GM18951 (cell line): ENCODE measurements around the gene KRTAP10-11.
"Not testable (repeated sequence)": the region's sequence is repeated elsewhere in the genome, so short reads cannot be mapped to it uniquely, and the experiment has no call there.

ENCODE experiments used
- POLR2A ChIP-seq: IDR thresholded peaks from 4 replicates; pipeline ENCODE4 v1.6.1; 2011; ENCODE audit warnings: mild to moderate bottlenecking; ENCODE audit not compliant: insufficient read length, insufficient read depth; ENCODE audit errors: extremely low read depth
- in situ Hi-C: fragments of 300-500 bp; cut with MboI; formaldehyde crosslinking; loops from one replicate; pipeline ENCODE4 v1.12.0; 2022; ENCODE audit warnings: low sequenced_read_pairs, mixed read lengths, inconsistent platforms; ENCODE audit not compliant: unreplicated experiment

Gene KRTAP10-11, protein sequence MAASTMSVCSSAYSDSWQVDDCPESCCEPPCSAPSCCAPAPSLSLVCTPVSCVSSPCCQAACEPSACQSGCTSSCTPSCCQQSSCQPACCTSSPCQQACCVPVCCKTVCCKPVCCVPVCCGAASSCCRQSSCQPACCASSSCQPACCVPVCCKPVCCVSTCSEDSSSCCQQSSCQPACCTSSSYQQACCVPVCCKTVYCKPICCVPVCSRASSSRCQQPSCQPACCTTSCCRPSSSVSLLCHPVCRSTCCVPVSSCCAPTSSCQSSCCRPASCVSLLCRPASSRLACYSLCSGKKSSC

DNA sequence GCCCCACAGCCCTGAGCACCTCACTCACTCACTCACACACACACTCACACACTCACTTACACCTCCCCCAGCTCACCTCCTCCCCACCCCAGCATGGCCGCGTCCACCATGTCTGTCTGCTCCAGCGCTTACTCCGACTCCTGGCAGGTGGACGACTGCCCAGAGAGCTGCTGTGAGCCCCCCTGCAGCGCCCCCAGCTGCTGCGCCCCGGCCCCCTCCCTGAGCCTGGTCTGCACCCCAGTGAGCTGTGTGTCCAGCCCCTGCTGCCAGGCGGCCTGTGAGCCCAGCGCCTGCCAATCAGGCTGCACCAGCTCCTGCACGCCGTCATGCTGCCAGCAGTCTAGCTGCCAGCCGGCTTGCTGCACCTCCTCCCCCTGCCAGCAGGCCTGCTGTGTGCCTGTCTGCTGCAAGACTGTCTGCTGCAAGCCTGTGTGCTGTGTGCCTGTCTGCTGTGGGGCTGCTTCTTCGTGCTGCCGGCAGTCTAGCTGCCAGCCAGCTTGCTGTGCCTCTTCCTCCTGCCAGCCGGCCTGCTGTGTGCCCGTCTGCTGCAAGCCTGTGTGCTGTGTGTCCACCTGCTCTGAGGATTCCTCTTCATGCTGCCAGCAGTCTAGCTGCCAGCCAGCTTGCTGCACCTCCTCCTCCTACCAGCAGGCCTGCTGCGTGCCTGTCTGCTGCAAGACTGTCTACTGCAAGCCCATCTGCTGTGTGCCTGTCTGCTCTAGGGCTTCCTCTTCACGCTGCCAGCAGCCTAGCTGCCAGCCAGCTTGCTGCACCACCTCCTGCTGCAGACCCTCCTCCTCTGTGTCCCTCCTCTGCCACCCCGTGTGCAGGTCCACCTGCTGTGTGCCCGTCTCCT is at the start of gene KRTAP10-11:
Gene KRTAP10-11, plus strand, starts transcription at position 49 of the 856 bp plus-strand sequence. Its CDS starts 45 bp downstream, at position 94.
- in situ Hi-C loops, result not testable (repeated sequence)

DNA sequence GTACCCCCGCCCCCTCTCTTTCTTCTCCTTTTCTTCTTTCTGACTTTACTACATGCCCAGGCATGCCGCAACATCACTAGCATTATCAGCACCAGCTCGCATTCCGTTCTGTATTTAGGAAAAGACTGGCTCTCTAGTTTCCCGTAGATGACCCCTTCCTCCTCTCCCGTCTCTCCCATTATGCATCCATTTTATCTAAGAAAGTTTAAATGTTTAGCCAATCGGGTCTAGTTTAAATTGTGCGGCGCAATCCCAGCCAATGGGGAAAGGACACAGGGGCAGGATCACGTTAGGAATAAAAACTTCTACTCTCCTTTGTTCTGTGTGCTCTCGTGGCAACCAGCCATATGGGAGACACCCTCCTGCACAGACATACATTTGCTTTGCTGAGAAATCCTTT is 48.2 kb upstream of the KRTAP10-11 start:
- in situ Hi-C loops, result no loop called here
- no peak for TF ChIP-seq POLR2A

DNA sequence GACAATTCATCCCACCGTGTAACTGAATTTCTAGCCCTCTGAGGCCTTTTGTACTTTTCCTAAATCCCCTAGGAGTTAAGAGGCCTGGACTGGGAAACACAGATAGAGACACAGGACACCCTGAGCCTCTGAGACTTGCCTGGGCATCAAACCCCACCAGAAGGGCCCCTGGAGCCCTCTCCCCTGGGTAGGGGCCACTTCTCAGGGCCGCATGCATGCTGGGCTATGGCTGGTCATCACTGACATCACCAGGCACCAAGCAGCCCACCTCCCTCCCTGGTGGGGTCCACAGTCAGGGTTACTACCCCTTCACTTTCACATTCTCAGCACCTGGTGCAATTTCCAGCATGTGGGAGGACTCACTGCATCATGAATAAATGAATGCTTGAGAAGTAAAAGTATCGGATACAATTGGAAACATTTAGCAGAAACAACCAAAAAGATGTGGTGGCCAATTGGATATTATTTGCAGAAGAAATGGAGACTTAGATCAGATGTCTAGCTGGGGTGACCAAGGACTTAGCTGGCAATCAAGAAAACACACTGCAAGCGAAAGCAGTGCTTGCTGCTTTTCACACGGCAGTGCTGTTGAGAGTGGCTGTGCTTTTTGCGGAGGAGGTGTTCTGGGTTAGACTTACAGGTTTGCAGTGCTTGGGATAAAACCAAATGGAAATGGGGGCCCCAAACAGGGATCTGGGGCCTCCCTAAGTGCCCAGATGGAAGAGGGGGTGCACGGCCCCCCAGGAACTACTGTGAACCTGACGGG is 46.8 kb upstream of the KRTAP10-11 start:
- TF ChIP-seq POLR2A, result no peak
- in situ Hi-C loops, result no loop called here

DNA sequence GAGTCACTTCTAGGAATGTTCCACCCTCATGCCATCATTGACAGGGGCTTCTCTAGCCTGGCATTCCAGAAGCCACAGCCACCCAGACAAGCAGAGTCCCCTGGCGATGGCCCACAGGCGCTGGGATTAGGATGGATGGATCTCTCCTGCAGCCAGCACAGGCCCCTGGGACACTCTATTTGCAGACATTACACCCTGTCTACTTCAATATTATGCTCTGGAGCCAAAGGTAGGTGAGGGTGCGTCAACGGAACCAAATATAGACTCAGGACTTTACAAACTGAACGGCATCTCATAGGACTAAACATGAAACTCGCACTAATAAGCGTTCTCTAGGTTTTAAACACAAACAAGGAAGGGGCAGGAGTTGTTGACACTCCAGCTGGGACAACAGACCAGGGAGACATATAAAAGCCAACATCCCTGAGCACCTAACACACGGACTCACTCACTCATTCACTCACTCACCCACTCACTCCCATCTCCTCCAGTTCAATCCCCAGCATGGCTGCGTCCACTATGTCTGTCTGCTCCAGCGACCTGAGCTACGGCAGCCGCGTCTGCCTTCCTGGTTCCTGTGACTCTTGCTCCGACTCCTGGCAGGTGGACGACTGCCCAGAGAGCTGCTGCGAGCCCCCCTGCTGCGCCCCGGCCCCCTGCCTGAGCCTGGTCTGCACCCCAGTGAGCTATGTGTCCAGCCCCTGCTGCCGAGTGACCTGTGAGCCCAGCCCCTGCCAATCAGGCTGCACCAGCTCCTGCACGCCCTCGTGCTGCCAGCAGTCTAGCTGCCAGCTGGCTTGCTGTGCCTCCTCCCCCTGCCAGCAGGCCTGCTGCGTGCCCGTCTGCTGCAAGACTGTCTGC is 45.9 kb upstream of the KRTAP10-11 start, which contains the start of gene KRTAP10-7:
Gene KRTAP10-7, plus strand, starts transcription at position 480 of the 861 bp plus-strand sequence. Its CDS starts 25 bp downstream, at position 505.
- in situ Hi-C loops, result not testable (repeated sequence)

DNA sequence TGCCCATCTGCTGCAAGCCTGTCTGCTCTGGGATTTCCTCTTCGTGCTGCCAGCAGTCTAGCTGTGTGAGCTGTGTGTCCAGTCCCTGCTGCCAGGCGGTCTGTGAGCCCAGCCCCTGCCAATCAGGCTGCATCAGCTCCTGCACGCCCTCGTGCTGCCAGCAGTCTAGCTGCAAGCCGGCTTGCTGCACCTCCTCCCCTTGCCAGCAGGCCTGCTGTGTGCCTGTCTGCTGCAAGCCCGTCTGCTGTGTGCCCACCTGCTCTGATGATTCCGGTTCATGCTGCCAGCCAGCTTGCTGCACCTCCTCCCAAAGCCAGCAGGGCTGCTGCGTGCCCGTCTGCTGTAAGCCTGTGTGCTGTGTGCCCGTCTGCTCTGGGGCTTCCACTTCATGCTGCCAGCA is 45.1 kb upstream of the KRTAP10-11 start:
- in situ Hi-C loops, result not testable (repeated sequence)

DNA sequence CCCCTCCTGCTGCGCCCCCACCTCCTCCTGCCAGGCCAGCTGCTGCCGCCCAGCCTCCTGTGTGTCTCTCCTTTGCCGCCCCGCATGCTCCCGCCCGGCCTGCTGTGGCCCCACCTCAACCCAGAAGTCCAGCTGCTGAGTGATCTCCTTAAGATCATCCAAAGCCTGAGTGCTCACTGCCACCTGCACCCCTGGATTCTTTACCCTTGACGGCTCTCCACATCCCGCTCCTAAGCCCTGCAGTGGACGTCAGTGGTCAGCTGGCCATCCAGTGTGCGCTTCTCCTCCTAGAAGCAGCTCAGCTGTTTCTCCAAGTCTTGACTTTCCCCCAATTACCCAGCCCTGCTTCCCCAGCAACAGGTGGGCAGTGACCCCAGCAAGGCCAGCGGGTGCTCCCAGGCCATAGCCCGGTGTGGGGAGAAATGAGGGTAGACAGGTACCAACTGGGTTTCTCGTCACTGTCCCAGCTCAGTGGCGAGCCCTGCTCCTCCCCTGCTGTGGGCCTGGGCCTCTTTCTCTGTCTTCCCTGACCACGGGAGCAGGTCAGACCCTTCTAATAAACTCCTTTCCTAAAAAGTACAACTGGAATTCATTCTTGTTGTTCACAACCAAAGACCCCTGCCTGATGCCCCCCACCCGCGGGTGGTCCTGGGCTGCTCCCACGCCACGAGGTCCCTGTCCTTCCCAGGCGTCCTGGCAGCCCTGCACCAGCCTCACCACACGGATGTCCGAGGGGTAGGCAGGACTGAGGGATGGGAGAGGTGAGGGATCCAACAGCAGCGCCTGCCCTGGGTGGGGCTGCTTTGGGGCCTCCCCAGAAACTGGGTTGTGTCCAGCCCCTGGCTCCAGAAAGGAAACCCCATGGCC is 44.4 kb upstream of the KRTAP10-11 start:
- TF ChIP-seq POLR2A, result no peak
- in situ Hi-C loops, result no loop called here

DNA sequence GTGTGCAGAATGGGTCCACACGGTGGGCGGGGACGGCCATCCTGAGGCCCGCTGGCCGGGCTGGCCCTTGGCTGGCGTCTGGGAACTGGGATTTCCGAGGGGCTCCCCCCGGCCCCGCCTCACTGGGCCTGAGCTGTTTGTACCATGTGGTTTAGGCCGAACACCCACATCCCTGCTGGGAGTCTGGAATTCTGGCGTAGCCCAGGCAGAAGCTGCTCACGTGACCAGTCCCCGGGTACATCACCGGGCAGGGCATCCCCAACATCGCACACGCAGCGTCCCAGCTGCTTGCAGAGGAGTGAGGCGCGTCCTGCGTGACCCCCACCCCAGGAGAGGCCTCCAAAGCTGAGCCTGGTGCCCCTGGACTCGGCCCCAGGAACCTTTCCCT is 43.8 kb upstream of the KRTAP10-11 start:
- TF ChIP-seq POLR2A, result no peak
- in situ Hi-C loops, result no loop called here

DNA sequence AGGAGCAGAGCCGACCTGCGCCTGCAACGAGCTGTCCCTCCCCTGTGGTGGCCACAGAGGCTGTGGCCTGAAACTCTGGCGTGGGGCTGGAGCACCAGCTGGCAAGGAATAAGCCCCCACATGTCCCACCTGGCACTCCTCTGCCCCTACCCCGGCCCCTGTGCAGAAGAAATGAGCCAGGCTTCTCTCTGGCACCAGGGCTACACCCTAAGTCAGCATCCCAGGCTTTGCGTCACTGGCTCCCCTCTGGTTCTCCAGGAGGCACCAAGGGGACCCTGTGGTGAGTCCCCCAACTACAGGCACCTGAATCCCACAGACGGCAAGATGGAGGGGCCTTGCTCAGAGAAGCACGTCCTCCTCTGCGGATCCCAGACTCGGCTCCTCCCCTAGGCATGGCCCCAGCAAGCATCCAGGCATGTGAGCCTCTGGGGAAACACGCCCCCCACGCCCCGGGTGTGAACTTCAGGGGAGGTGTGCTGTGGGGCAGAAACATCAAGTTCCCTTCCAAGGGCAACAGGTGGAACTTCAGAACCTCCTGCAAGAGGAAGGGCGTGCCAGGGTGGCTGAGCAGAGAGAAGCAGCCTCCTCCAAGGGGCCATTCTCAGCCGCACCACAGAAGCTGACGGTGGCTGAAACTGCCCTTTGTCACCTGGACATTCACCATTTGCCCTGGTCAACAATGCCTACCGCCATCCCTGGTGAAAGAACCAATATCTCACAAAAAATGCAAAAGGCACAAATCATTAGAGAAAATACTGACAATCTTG is 42.9 kb upstream of the KRTAP10-11 start:
- in situ Hi-C loops, result no loop called here
- TF ChIP-seq POLR2A, result no peak

DNA sequence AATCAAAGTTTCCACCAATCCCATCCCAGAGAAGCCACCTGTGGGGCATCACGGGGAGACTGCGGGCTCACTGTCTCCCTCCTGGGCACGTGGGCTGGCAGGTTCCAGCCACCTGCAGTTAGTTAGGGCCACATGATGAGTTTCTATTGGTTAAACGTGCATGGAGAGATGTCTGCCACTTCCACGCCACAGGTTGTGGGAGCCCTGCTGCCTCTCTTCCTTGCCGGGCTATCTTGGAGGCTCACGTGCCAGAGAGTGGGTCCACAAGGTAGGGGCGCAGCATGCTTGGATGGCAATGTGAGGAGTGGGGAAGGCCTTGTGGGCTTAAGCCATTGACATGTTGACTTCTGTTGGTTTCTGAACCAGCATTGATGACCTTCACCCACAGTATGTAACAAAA is 42.3 kb upstream of the KRTAP10-11 start:
- no peak for TF ChIP-seq POLR2A
- in situ Hi-C loops, result no loop called here

DNA sequence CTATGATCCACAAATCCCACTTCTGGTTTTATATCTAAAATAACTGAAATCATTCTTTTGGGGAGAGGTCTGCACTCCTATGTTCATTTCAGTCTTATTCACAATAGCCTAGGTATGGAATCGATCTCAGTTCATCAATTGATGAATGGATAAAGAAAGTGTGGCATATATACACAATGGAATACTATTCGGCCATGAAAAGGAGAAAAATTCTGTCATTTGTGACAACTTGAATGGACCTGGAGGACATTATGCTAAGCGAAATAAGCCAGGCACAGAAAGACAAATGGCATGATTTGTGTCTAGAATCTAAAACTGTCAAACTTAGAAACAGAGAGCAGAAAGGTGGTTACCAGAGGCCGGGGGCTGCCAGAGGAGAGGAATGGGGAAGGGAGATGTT is 39.7 kb upstream of the KRTAP10-11 start:
- TF ChIP-seq POLR2A, result no peak
- in situ Hi-C loops, result no loop called here

DNA sequence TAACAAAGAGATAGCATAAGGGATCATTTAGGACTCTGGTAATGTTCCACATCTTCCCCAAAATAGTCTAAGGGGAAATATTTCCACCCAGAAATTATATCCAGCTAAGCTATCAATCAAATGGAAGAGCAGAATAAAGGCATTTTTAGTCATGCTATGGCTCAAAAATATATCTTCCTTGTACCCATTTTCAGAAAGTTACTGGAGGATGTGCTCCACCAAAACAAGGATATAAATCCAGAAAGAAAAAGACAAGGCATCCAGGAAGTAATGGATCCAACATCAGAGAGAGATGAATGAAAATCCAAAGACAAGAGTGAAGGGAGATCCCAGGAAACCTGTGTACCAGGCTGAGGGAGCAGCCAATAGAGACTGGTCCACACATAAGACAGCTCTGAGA is 37.0 kb upstream of the KRTAP10-11 start:
- in situ Hi-C loops, result no loop called here

DNA sequence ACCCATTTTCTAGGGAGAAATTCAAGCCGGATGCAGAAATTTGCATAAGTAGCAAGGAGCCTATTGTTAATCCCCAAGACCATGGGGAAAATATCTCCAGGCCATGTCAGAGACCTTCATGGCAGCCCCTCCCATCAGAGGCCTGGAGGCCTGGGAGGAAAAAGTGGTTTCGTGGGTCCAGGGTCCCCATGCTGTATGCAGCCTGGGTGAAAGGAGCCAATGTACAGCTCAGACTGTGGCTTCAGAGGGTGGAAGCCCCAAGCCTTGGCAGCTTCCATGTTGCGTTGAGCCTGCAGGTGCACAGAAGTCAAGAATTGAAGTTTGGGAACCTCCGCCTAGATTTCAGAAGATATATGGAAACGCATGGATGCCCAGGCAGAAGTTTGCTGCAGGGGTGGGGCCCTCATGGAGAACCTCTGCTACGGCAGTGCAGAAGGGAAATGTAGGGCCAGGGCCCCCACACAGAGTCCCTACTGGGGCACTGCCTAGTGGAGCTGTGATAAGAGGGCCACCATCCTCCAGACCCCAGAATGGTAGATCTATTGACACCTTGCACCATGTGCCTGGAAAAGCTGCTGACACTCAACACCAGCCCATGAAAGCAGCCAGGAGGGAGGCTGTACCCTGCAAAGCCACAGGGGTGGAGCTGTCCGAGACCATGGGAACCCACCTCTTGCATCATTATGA is 35.9 kb upstream of the KRTAP10-11 start:
- in situ Hi-C loops, result not testable (repeated sequence)

More for the DNA sequence above, 37.0 kb upstream of the KRTAP10-11 start:
- no peak for TF ChIP-seq POLR2A
